Thyroid gland (tissue), 4 donors: ENCODE measurements around the gene HLCS. TPM values are rescaled to one million over a fixed set of nuclear protein-coding genes. Genes with fewer than 3 reads are reported as not detected.

Source experiments
- DNase-seq, 2 donors: peaks; one replicate each; pipeline ENCODE4 v3.0.0-alpha.2; 2019
- H3K27ac ChIP-seq, 3 donors: fragments of 200-600 bp; sonication (generic); 1 replicate in 2 of 3; 2 replicates in 1 of 3; pipeline ENCODE4 v1.5.1; 2016 to 2019; ENCODE audit warnings: mild to moderate bottlenecking in 1 of 3, moderate library complexity in 1 of 3
- H3K27me3 ChIP-seq: fragments of 200-600 bp; sonication (generic); one replicate; pipeline ENCODE4 v1.5.1; 2019
- H3K36me3 ChIP-seq, 2 donors: fragments of 200-600 bp; sonication (generic); one replicate each; pipeline ENCODE4 v1.5.1; 2016 to 2019
- H3K4me1 ChIP-seq, 2 donors: fragments of 200-600 bp; sonication (generic); one replicate each; pipeline ENCODE4 v1.5.1; 2017 to 2019
- H3K4me3 ChIP-seq, 3 donors: fragments of 200-600 bp; sonication (generic); replicated peaks in 1 of 3; 1 replicate in 2 of 3; 2 replicates in 1 of 3; pipeline ENCODE4 v1.5.1; 2016; ENCODE audit warnings: mild to moderate bottlenecking in 1 of 3
- H3K9me3 ChIP-seq: fragments of 200-600 bp; sonication (generic); one replicate; pipeline ENCODE4 v1.5.1; 2017
- CTCF ChIP-seq, 6 experiments: fragments of 200-600 bp in 3 of 6; fragments of 450-650 bp in 3 of 6; sonication (generic) in 3 of 6; IDR thresholded peaks; one replicate each; pipeline ENCODE4 v1.5.1; 2016 to 2019; ENCODE audit warnings: antibody characterized with exemption in 6 of 6, mild to moderate bottlenecking in 2 of 6, inconsistent platforms in 1 of 6, moderate library complexity in 1 of 6
- POLR2A ChIP-seq, 2 donors: fragments of 450-650 bp; IDR thresholded peaks; one replicate each; pipeline ENCODE4 v1.6.1; 2017; ENCODE audit warnings: antibody characterized with exemption in 2 of 2, mild to moderate bottlenecking in 2 of 2, moderate library complexity in 1 of 2
- WGBS, 2 donors: methylation state at CpG; one replicate each; pipeline ENCODE4 v1.1.5; 2017; 5-methylcytosine and 5-hydroxymethylcytosine counted together
- intact Hi-C: fragments of 100-400 bp; cut with DNase I; formaldehyde crosslinking; loops from one replicate; pipeline ENCODE4 v1.15.1; 2023
- total RNA-seq, 4 donors: library from RNA; depleted of rRNA; stranded (reverse); fragments of >200 nt; gene quantifications; one replicate each; pipeline ENCODE4 v1.2.3, GENCODE V29; 2016

HLCS gene
- total RNA-seq, 4 donors from 2014 or later: 34.2 to 70.7 (median 43.4) TPM

GRCh38 chr21:36735724-36736320 is 230.6 kb downstream of the HLCS start:
- Histone ChIP-seq H3K36me3 (no peaks in the 10 kb centered on the region), H3K4me3 (no peak overlapping the region), H3K27ac (no peak overlapping the region), H3K9me3 (no peaks in the 10 kb centered on the region), H3K27me3 (no peaks in the 10 kb centered on the region), H3K4me1 (no peaks in the 10 kb centered on the region)
- 84 to 89% methylated on average over 6 to 12 of the region's 15 CpGs for WGBS, 2 donors
- no peak for DNase-seq
- intact Hi-C loops: no loop called here
- TF ChIP-seq CTCF (IDR thresholded peaks at IDR 0.05) (no peak), POLR2A (IDR thresholded peaks at IDR 0.05) (no peak)

GRCh38 chr21:36735201-36735515 is 231.3 kb downstream of the HLCS start:
- H3K36me3 ChIP-seq: no peaks in the 10 kb centered on the region
- 88 to 96% methylated on average over 3 of the region's 4 CpGs for WGBS, 2 donors
- TF ChIP-seq CTCF (IDR thresholded peaks at IDR 0.05): no peak
- TF ChIP-seq POLR2A (IDR thresholded peaks at IDR 0.05): no peak
- no peak for DNase-seq
- H3K27me3 ChIP-seq: no peaks in the 10 kb centered on the region
- no peak overlapping the region for H3K4me3 ChIP-seq
- H3K27ac ChIP-seq: no peak overlapping the region
- no peaks in the 10 kb centered on the region for H3K4me1 ChIP-seq
- H3K9me3 ChIP-seq: no peaks in the 10 kb centered on the region
- intact Hi-C loops: no loop called here

- no peak for DNase-seq
- Histone ChIP-seq H3K27ac (no peak overlapping the region), H3K4me1 (no peaks in the 10 kb centered on the region), H3K27me3 (no peaks in the 10 kb centered on the region), H3K36me3 (no peaks in the 10 kb centered on the region), H3K9me3 (no peaks in the 10 kb centered on the region), H3K4me3 (no peak overlapping the region)
- TF ChIP-seq POLR2A (IDR thresholded peaks at IDR 0.05) (no peak), CTCF (IDR thresholded peaks at IDR 0.05) (no peak)
- WGBS, 2 donors: 91 to 94% methylated on average over 8 to 9 of the region's 9 CpGs
- intact Hi-C loops: no loop called here
These were observed 231.9 kb downstream of the HLCS start for GRCh38 chr21:36734367-36735200.

- Histone ChIP-seq H3K27me3 (no peaks in the 10 kb centered on the region), H3K4me3 (no peak overlapping the region), H3K27ac (no peak overlapping the region), H3K9me3 (no peaks in the 10 kb centered on the region), H3K4me1 (no peaks in the 10 kb centered on the region), H3K36me3 (no peaks in the 10 kb centered on the region)
- intact Hi-C loops: no loop called here
- TF ChIP-seq POLR2A (IDR thresholded peaks at IDR 0.05): no peak
- TF ChIP-seq CTCF (IDR thresholded peaks at IDR 0.05): no peak
- no peak for DNase-seq
- WGBS, 2 donors: 91 to 93% methylated on average over 3 to 5 of the region's 6 CpGs
These were observed 232.6 kb downstream of the HLCS start for GRCh38 chr21:36733857-36734256.

GRCh38 chr21:36732761-36733160 is 233.7 kb downstream of the HLCS start:
- 87 to 89% methylated on average over 7 of the region's 7 CpGs for WGBS, 2 donors
- no peaks in the 10 kb centered on the region for H3K27me3 ChIP-seq

More at GRCh38 chr21:36732761-36733160, 233.7 kb downstream of the HLCS start:
- no peak for DNase-seq
- H3K9me3 ChIP-seq: no peaks in the 10 kb centered on the region
- H3K36me3 ChIP-seq: no peaks in the 10 kb centered on the region
- TF ChIP-seq POLR2A (IDR thresholded peaks at IDR 0.05) (no peak), CTCF (IDR thresholded peaks at IDR 0.05) (no peak)
- intact Hi-C loops: no loop called here
- H3K27ac ChIP-seq: no peak overlapping the region
- H3K4me1 ChIP-seq: no peaks in the 10 kb centered on the region
- H3K4me3 ChIP-seq: no peak overlapping the region
